Measurements from ENCODE around the gene KMT5C.

DNA sequence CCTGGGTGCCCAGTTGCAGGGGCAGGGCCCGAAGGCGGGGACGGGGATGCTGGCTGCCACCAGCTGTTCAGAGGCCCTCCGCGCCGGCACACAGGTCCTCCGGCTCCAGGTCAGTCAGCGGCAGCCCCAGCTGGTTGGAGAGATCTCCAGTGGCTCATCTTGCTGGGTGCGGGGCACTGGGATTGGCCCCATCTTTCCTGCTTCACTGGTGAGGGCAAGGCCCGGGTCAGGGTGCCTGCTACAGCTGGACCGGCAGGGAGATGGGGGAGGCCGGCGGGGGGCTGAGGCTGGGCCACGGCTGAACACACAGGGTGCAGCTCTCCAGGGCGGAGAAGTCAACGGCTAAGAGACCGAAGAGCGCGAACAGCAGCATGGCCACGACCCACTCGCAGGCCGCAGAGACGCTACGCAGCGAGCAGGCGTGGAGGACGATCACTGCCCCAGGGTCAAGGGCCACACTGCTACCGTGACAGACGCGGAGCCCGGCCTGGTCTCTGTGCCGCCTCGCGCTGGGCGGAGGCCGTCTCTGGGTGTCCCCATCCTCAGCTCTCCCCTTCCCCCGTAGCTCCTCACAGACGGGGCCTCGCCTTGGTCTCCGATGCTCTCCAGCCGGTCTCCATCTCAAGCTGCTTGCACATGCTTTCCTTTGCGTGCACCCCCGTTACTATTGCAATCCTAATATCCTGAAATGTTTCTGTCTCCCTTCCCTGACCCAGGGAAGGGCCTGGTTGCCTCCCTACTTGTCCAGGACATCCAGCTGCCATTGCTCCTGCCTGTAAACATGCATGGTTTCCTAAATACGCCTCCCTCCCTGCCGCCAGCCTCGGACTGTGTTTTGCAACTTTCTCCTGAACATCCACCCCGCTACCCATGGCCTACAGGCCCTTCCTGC, 26.8 kb upstream of the KMT5C start:
- no peak for TF ChIP-seq PBX3 (CRISPR knock-in tag; IDR thresholded peaks at IDR 0.05)
- no peak for TF ChIP-seq ZNF24 (tag by site-specific recombination; IDR thresholded peaks at IDR 0.05)
- TF ChIP-seq ZSCAN18 (tag by site-specific recombination; IDR thresholded peaks at IDR 0.05): no peak
- TF ChIP-seq, protein P1, sequence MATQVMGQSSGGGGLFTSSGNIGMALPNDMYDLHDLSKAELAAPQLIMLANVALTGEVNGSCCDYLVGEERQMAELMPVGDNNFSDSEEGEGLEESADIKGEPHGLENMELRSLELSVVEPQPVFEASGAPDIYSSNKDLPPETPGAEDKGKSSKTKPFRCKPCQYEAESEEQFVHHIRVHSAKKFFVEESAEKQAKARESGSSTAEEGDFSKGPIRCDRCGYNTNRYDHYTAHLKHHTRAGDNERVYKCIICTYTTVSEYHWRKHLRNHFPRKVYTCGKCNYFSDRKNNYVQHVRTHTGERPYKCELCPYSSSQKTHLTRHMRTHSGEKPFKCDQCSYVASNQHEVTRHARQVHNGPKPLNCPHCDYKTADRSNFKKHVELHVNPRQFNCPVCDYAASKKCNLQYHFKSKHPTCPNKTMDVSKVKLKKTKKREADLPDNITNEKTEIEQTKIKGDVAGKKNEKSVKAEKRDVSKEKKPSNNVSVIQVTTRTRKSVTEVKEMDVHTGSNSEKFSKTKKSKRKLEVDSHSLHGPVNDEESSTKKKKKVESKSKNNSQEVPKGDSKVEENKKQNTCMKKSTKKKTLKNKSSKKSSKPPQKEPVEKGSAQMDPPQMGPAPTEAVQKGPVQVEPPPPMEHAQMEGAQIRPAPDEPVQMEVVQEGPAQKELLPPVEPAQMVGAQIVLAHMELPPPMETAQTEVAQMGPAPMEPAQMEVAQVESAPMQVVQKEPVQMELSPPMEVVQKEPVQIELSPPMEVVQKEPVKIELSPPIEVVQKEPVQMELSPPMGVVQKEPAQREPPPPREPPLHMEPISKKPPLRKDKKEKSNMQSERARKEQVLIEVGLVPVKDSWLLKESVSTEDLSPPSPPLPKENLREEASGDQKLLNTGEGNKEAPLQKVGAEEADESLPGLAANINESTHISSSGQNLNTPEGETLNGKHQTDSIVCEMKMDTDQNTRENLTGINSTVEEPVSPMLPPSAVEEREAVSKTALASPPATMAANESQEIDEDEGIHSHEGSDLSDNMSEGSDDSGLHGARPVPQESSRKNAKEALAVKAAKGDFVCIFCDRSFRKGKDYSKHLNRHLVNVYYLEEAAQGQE (tag by site-specific recombination; IDR thresholded peaks at IDR 0.05): no peak
- TF ChIP-seq SP2 (tag by site-specific recombination; IDR thresholded peaks at IDR 0.05): no peak
